Kidney tubule cell (primary cell): Measurements from ENCODE around the gene PRRT1B.

Experiments used
- DNase-seq: peaks from one replicate; pipeline ENCODE4 v3.0.0-alpha.2; 2018; ENCODE audit warnings: low spot score

PRRT1B gene

DNA sequence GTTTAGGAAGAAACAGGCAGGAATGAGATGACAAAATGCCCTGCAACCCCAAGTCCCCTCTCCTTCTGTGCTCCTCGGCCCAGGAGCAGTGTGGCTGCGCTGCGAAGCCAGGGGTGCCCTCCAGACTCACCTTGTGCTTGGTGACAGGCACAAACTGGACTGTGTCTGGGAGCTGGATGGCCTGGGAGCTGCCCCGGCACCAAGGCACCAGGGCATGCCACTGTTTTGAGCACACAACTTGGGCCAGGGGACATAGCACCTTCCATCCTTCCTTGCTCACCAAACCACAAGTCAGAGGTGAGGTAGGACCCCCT, 51.1 kb downstream of the PRRT1B start:
- DNase-seq = no peak

- no peak for DNase-seq
Measured at GRCh38 chr9:131597246-131597645, 51.9 kb downstream of the PRRT1B start.

GRCh38 chr9:131598121-131598520, 52.8 kb downstream of the PRRT1B start:
- no peak for DNase-seq

DNA sequence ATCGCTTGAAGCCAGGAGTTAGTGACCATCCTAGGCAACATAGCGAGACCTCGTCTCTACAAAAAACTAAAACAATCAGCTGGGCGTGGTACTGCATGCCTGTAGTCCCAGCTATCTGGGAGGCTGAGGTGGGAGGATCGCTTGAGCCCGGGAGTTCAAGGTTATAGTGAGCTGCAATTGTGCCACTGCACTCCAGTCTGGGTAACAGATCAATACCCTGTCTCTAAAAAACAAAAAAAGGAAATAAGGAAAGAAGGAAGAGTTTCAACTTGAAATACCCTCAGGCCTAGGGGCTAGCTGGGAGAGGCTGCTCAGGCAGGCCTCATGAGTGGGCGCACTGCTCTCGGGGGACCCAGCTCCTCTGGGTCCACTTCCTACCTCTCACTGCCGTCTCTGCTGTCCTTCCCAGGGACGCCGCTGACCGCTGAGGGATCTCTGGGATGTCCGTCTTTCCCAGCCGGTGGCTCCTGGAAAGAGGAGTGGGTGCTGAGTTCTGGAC, 56.4 kb downstream of the PRRT1B start:
- DNase-seq = no peak

- no peak for DNase-seq
Measured at GRCh38 chr9:131603199-131603598, 57.9 kb downstream of the PRRT1B start.

DNA sequence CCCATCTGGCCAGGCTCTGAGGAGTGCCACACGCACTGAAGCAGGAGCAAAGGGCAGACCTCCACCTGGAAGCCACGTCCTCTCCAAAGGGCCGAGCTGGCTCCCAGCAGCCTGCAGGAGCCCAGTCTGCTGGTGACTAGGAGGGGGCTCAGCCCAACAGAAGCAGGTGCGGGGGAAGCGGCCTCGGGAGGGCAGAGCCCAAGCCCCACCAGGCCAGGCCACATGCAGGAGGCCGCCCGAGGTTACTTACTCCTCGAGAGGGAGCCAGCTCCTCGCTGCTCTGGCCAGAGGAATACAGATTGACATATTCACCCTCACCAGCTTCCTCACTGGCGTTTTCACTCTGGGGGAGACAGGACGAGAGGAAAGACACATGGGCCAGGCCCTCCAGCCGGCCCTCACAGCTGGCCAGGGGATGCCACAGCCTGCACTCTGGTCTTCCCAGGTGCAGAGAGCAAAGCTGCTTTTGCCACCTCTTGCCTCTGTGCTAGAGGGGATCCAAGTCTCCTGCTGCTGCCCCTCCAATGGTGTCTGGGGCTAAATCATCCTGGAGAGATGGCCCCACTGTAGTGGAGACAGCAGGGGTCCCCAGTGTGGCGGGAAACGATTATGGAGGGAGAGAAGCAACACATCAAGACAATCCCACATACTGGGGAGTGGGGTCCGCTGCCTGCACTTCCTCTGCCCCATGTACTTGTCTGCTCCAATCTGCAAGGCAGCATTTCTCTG, 58.6 kb downstream of the PRRT1B start:
- DNase-seq = no peak

DNA sequence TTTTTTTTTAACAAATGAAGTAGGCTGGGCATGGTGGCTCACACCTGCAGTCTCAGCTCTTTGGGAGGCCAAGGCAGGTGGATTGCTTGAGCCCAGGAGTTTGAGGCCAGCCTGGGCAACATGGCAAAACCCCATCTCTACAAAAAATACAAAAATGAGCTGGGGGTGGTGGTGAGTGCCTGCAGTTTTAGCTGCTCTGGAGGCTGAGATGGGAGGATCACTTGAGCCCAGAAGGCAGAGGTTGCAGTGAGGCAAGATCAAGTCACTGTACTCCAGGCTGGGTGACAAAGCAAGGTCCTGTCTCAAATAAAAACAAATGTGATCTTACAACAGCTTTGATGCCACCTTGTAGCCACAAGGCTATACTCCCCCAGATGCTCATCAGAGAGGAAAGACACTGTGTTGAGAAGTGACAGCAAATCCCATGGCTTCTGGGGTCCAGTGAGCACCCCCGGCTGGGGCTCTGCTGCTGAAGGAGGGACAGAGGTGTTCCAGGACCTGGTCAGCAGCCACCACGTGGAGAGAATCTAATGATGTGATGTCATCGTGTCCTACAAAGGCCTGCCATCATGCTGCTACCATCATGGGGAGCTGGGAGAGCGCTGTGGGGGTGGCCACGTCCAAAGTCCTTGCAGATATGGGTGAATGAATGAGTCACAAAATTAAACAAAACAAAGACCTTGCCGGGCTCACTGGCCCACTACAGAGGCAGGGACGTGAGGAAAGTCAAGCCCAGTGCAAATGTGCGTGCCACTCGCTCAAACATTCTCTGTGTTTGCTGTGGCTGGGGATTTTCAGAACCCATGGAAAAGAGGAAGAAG, 60.7 kb downstream of the PRRT1B start:
- peak; percentile 43 for DNase-seq

- no peak for DNase-seq
Measured at GRCh38 chr9:131606896-131607567, 61.7 kb downstream of the PRRT1B start.

DNA sequence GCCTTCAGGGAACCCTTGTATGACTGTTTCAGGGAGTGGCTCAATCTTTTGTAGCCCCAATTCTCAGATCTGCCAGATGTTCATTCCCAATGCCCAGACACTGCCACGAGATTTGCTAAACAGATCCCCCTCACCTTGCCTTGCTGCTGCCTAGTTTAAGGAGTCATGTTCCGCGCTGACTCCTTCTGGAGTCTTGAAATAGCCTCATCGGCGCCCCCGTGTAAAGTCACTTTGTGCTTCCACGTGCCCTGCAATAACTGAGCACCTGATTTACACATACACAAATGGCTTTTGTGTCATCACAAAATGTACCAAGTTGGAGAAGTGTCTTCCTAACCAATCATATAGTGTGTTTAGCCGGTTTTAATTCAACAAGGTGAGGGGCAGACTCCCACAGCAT, 62.3 kb downstream of the PRRT1B start:
- DNase-seq = no peak

DNA sequence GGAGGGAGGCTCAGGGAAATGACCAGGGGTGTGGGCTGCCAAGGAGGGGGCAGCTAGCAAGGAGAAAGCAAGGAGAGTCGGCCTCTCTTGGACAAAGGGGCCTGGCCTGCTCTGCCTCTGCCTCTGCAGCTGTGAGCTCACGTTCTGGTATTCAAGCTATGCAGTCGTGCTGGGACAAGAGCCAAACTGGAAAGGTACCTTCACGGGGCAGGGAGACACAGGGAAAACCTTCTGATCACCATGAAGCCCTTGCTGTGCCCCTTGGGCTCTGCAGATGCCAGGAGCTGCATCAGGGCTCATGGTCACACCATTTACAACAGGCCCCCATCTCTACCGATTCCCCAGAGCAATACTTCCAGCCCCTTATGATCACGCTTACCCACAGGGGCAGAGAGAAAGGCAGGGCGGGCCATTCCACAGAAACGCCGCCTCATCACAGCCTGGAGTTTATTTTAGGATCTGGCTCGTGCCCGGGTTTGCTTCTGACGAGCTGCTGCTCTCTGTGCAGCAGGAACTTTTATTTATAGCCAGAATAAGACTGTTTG, 63.2 kb downstream of the PRRT1B start:
- DNase-seq = peak; percentile 90
